ENCODE measurements around the gene WDR90. TPM values are rescaled to one million over a fixed set of nuclear protein-coding genes. Genes with fewer than 3 reads are reported as not detected.

WDR90 gene
- total and polyA plus RNA-seq, 2 of the 13 experiments (the other 11 are each of a cell fraction or from before 2014, with no cell fraction given) = 14.9 to 28.9 TPM

- no peak for TF ChIP-seq SOX13 (IDR thresholded peaks at IDR 0.05)
- no peak for TF ChIP-seq SOX13 (CRISPR knock-in tag; conservative IDR thresholded peaks at IDR 0.05 in 1 of 2, IDR thresholded peaks at IDR 0.05 in 1 of 2)
- no peak for TF ChIP-seq ELK4 (CRISPR knock-in tag; IDR thresholded peaks at IDR 0.05; ENCODE audit: borderline replicate concordance)
- no peak for TF ChIP-seq KDM6A (CRISPR knock-in tag; IDR thresholded peaks at IDR 0.05; ENCODE audit: low read depth)
- no peak for TF ChIP-seq CEBPZ (IDR thresholded peaks at IDR 0.05; ENCODE audit: low read length)
- peak; percentile 61; the same call in 1 of the 2 replicates for TF ChIP-seq NR0B2 (CRISPR knock-in tag; IDR thresholded peaks at IDR 0.05)
- no peak for TF ChIP-seq ZNF672 (CRISPR knock-in tag; IDR thresholded peaks at IDR 0.05)
- no peak for TF ChIP-seq ZNF644 (CRISPR knock-in tag; IDR thresholded peaks at IDR 0.05; ENCODE audit: low read depth)
- TF ChIP-seq ZNF639 (CRISPR knock-in tag; conservative IDR thresholded peaks at IDR 0.05) = peak; percentile 50; the same call in 1 of the 2 replicates
- TF ChIP-seq ZNF180 (CRISPR knock-in tag; IDR thresholded peaks at IDR 0.05; ENCODE audit: borderline replicate concordance, low read depth) = no peak
- TF ChIP-seq ZSCAN22 (CRISPR knock-in tag; IDR thresholded peaks at IDR 0.05) = no peak
- TF ChIP-seq RAD51 (IDR thresholded peaks at IDR 0.05; ENCODE audit: borderline replicate concordance) = no peak
- no peak for TF ChIP-seq RELA (CRISPR knock-in tag; IDR thresholded peaks at IDR 0.05)
- TF ChIP-seq TBX3 (IDR thresholded peaks at IDR 0.05; ENCODE audit: borderline replicate concordance) = no peak
- TF ChIP-seq THRA (CRISPR knock-in tag; IDR thresholded peaks at IDR 0.05; ENCODE audit: borderline replicate concordance) = 0 out of 2 replicates have a peak, but pooled peaks have one; percentile 24
- TF ChIP-seq ZBTB39 (CRISPR knock-in tag; IDR thresholded peaks at IDR 0.05) = no peak
- TF ChIP-seq MED13 (CRISPR knock-in tag; IDR thresholded peaks at IDR 0.05) = no peak
- no peak for TF ChIP-seq KLF15 (CRISPR knock-in tag; IDR thresholded peaks at IDR 0.05; ENCODE audit: borderline replicate concordance)
- TF ChIP-seq ARNT2 (CRISPR knock-in tag; IDR thresholded peaks at IDR 0.05; ENCODE audit: low read depth) = peak; percentile 97
Observed at GRCh38 chr16:700684-701584, 51.8 kb downstream of the WDR90 start (continued).
